ENCODE data around the gene PLIN1. TPM values are rescaled to one million over a fixed set of nuclear protein-coding genes. Genes with fewer than 3 reads are reported as not detected.

PLIN1 gene
- total RNA-seq, 2 donors from 2014 or later = 3.8 to 4.6 TPM

DNA sequence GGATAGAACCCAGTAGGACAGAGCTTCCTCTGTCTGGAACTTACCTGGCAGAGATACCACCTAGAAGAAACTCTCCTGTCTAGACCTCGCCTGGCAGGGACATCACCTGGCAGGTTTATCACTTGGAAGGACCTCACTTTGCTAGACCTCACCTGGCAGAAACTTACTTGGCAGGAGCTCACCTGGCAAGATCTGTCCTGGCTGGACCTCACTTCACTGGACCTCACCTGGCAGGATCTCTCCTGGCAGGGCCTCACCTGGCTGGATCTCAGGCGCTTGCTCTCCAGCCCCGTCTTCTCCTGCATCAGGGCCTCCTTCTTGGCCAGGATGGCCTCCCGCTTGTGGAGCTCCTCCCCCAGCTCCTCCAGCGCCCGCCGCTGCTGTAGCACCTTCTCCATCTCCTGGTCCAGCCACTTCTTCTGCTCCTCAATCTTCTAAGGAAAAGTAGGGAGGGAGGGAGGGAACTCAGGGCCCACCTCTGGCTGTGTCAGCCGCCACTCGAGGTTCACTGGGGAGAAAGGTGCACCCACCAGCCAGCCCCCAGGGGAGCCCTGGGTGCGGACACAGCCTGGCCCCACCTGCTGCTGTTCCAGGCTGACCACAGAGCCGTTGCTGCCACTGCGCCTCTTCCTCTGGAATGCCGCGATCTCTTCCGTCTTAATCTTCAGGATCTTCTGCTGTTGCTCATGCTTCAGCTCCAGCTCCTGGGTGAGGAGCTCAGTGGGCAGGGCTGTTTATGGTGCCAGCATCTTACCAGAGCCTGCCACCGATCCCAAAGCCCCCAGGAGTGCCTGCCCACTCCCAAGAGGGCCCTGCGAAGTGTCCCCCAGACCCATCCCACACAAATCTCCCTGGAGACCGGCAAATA is 46.4 kb downstream of the PLIN1 start:
- intact Hi-C loops (cut with DNase I) = no loop called here

DNA sequence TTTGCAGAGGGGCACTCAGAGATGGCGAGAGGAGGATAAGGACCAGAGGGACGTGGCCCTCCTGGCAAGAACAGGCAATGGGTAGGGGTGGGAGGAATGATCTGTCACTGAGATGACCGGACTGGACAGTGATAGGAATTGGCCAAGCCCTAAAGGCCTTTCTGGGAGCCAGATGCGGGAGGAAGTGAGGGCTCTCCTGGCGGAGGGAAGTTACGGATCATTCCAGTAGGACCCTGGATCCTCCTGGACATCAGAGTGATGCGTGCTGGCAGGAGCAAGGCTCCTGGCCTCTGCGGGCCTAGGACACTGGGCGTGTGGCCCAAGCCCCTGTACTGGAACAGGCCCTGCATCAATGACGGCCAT is 47.3 kb downstream of the PLIN1 start:
- no peak for DNase-seq (ENCODE audit: low spot score)
- intact Hi-C loops (cut with DNase I) = no loop called here

More for the DNA sequence above, 46.4 kb downstream of the PLIN1 start:
- no peak for DNase-seq (ENCODE audit: low spot score)

DNA sequence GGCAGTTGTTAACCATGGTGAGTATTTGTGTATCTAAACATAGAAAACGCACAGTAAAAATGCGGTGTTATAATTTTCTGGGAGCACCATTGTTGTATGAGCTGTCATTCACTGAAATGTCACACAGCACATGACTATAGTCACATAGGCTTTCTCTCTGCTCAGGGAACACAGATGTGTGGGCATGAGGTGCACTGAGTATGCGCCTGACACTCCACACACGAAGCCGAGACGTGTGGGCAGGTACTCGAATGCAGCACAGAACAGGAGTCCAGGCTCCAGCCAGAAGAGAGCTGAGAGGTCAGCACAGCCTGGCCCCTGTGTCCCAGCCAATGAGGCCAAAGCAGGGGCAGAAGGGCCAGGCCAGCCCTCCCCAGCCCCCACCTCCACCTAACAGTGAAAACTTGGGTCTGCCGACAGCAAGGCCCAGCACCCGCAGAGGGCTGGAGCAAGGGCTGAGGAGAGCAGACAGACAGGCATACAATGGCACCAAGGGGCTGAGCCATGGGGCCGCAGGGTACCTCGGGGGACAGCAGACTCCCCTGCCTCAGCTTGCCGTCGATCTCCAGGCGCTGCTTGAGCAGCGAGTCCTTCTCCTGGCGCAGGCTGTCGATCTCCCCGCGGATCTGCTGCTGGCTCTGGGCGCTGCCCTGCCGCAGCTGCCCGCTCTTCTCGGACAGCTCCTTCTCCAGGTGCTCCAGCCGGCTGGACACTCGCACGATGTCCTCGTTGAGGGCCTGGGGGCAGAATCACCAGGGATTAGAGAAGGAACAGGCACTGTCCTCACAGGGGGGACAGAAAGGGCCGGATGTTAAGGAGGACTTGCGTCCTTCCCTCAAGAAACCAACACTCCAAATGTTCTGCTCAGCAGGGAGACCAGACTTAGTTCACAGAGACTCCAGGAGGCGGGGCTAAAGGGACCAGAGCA is 47.9 kb downstream of the PLIN1 start:
- intact Hi-C loops (cut with DNase I) = no loop called here
- no peak for DNase-seq (ENCODE audit: low spot score)

DNA sequence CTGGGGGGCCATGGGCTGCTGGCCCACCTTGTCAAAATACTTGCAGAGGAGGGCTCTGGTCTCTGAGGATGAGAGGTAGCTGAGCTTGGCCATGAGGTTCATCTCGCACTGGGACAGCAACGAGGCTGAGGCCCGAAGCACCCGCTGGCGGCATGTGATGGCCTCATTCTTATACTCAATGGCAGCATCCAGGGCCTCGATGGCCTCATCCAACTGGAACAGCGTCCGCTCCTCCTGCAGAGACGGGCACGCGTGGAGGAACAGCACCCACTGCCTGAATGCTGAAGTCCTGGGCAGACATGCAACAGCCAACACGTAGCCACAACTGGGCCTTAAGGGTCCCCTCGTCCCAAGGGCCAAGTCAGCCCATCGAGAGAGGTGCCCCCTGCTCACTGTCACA is 48.9 kb downstream of the PLIN1 start:
- no peak for DNase-seq (ENCODE audit: low spot score)
- intact Hi-C loops (cut with DNase I) = no loop called here

DNA sequence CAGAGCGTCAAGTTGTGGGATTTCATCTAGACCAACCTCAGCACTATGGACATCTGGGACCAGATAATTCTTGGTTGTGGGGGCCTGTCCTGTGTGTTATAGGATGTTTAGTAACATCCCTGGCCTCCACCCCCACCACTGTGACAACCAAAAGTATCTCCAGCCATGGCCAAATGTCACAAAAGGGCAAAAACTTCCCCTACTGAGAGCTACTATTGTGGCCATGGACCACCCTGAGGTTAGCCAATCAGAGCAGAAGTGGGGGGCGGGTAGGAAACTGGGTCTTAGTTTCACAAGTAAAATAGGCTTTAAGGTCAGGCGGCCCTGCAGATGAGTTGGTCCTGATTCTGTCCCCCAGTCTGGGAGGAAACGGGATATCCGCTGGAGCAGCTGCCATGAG is 49.3 kb downstream of the PLIN1 start:
- intact Hi-C loops (cut with DNase I) = no loop called here
- no peak for DNase-seq (ENCODE audit: low spot score)

DNA sequence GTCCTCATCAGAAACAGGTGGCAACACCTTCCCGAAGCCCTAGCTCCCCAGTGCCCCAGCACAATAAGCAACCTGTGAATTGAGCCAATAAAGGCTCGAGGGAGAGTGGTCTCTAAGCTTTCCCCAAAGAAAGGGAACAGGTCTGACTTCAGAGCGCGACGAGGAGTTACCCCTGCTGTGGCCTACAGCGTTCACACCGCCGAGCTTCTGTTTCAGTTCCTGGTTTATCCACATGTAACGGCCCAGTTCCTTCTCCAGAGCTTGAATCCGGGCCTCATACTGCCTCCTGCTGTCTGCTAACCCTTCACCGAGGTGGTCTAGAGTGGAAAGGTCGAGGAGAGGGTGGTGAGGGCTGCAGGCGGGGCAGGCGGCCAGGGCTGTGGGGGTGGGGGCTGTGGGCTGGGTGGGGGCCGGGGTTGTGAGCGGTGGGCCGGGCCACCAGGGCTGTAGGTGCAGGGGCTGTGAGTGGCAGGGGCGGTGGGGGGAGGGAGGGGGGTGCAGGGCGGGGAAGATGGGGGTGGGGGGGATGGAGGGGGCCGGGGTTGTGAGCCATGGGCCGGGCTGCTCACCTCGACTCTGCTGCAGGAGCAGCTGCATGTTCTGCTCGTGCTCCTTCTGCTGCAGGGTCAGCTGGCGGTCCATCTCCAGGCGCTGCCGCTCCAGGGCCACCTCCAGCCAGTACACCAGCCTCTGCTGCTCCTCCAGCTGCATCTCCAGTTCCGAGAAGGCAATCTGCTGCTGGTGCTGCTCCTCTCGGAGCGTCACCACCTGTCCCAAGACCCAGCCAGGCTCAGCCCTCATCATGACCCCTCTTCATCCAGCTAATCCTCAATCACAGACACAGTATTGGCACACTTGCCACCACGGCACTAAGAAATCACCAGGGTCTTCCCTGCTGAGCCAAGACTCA is 50.1 kb downstream of the PLIN1 start:
- intact Hi-C loops (cut with DNase I) = no loop called here
- DNase-seq (ENCODE audit: low spot score) = no peak

DNA sequence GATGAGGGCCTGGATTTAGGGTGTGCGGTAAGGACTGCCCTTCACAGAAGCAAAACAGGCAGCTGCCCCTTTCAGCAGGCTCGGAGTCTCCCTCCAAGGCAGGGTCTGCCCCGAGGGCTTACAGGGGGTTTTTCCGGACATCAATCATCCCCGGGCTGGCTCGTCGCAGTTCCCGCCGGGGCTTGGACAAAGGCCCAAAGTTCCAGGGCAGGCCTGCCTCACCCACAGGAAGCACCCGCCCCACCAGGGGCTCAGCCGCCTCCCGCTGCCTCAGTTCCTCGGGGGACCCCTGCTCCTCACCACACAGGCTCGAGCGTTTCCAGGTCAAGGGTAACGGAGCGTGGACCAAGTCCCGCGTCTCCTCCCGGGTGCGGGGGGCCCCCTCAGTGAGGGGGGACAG is 50.9 kb downstream of the PLIN1 start:
- intact Hi-C loops (cut with DNase I) = no loop called here

DNA sequence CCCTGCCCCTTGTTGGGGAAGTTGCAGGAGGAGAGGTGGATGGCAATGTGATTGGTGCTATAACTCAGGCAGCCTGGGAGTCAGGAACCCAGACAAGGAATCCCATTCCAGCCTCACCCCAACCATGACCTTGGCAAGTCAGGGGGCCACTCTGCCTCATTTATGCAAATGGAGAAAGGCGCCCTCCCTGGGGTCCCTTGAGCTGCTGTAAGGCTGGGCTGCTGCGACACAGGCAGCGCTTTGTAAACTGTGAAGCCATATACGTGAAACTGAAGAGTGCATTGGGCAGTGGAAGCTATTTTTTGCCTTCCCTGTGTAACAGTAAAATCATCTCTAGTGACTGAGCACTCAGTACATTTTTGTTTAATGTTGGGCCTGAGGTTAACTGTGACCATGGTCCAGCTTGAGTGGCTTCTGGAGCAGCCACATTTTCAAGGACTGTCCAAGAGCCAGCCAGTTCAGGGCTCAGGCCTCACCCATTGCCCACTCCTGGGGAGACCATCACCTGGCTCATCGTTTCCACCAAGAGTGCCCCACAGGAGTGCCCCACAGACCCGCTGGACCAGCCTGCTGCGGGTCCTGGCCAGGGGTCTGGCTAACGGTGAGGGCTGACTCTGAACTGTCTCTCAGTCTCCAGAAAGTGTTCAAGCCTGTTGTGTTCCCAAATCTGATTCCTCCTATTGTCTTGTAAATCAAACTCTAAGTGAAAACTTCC is 51.8 kb downstream of the PLIN1 start:
- intact Hi-C loops (cut with DNase I) = no loop called here
- DNase-seq (ENCODE audit: low spot score) = no peak

More for the DNA sequence above, 50.9 kb downstream of the PLIN1 start:
- no peak for DNase-seq (ENCODE audit: low spot score)

DNA sequence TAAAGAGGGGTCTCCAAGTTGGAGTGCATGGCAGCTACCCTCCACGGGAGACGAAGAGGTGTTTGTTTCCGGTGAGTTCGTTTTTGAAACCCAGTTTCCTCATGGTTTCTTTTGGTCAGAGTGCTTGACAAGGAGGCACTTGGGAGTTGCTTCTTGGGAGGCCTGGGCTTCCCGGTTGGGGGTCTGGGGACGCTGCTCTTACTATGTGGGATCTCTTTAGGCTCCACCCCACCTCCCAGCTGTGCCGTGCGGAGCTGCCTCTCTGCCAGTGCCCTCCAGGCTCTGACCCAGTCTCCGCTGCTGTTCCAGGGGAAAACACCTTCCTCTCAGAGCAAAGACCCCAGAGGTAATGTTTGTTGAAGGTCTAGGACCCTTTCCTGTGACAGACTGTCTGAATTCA is 53.5 kb downstream of the PLIN1 start:
- intact Hi-C loops (cut with DNase I) = no loop called here
- no peak for DNase-seq (ENCODE audit: low spot score)

DNA sequence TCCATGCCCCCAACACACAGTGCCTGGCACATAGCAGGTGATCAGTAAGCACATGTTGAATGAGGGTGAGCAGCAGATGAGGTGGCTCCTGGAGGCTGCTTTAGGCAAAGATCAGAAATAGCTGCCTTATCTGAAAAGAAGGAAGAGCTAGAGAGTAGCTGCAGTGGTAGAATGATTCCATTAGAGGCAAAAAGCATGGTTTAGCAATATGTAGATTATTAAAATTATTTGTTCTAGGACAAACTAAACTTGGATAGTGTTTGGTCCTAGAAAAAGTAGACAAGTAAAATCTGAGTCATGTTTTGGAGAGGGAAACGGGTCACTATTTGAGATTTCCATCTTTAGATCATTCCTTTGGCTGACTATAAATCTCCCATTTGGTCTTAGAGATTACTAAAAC is 56.0 kb downstream of the PLIN1 start:
- intact Hi-C loops (cut with DNase I) = no loop called here
- DNase-seq (ENCODE audit: low spot score) = no peak

DNA sequence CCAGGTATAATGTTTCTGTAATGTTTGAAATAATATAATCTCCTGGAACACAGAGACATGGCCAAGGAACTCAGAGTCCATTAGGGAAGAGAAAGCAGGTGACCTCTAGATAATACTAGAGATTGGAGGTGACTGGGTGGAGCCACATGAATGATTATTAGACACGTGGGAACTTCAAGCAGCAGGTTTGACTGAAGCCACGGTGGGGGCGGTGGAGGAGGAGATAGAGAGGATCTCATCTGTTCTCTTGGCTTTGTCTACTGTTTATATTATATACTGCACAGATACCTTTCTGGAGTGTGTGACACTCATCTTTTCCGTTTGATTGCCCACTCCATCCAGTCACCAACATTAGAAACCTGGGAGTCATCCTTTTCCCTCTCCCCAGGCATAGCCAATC is 57.6 kb downstream of the PLIN1 start:
- intact Hi-C loops (cut with DNase I) = no loop called here
- DNase-seq (ENCODE audit: low spot score) = no peak

DNA sequence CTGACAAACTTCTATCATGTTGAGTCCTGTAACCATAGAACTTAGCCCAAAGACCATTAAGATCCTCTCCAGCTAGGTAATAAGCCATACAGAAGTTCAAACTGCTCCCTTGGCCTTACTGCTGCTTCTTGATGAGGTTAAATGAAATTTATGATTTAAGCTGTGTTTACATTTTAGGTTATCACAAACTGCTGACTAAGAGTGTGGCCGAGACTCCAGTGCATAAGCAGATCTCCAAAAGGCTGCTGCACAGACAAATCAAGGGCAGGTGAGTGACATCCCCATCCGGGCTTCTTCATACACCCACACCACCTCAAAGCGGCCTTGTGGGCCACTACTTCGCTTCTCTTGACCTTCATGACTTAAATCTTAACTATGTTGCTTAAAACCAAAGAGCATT is 62.9 kb downstream of the PLIN1 start:
- DNase-seq (ENCODE audit: low spot score) = no peak
- intact Hi-C loops (cut with DNase I) = no loop called here

DNA sequence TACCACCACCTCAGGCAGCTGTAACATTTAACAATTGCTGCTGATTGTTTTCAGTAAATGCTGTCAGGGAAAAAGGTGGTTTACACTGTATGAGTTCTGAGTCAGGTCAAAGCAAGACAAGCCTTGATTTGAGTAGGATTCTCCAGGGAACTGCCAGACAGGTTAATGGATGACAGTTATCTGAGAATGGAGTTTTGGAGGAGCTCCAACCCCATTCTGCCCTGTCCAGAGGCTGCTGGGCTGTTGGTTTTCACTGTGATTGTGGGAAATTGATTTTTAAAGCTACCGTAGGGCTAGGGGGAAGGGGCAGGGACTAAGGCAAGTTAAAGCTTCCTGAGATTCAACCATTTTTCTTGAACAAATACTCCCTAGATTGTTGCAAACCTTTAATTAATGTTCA is 64.0 kb downstream of the PLIN1 start:
- intact Hi-C loops (cut with DNase I) = no loop called here

More for the DNA sequence above, 64.0 kb downstream of the PLIN1 start:
- no peak for DNase-seq (ENCODE audit: low spot score)

Other genes with a start within 250 kb of the PLIN1 start
- not detected for gene RHCG, start 182.8 kb downstream of the PLIN1 start, total RNA-seq
- gene TICRR, start 103.9 kb downstream of the PLIN1 start, total RNA-seq = under 1 TPM; 0.09 to 0.10 TPM
- gene KIF7, start 23.9 kb downstream of the PLIN1 start, total RNA-seq = 10 to 100 TPM; 13.0 to 15.3 TPM
- 1 to 10 TPM; 4.9 to 7.1 TPM for gene PEX11A, start 11.4 kb upstream of the PLIN1 start, total RNA-seq
- gene WDR93, start 11.4 kb upstream of the PLIN1 start, total RNA-seq = not detected
- gene MESP1, start 71.9 kb upstream of the PLIN1 start, total RNA-seq = under 1 TPM; 0.52 to 0.69 TPM
- under 1 TPM; 0.32 to 0.38 TPM for gene MESP2, start 97.0 kb upstream of the PLIN1 start, total RNA-seq
- gene ANPEP, start 135.5 kb upstream of the PLIN1 start, total RNA-seq = 10 to 100 TPM; 22.2 to 73.8 TPM
- 10 to 100 TPM; 28.7 to 31.5 TPM for gene AP3S2, start 214.6 kb upstream of the PLIN1 start, total RNA-seq
- 10 to 100 TPM; 17.5 to 24.7 TPM for gene ARPIN, start 233.6 kb upstream of the PLIN1 start, total RNA-seq